Stimulated activated CD8-positive, alpha-beta memory T cell treated with anti-CD3 and anti-CD28 coated beads, Interleukin-15, amount 100 ng/mL, for 1 hour (primary cell): Measurements from ENCODE around the gene CRLF1.
"Not testable (repeated sequence)": the region's sequence is repeated elsewhere in the genome, so short reads cannot be mapped to it uniquely, and the experiment has no call there.

ENCODE experiments used
- DNase-seq: peaks from one replicate; pipeline ENCODE4 v3.0.0-alpha.2; 2020; ENCODE audit warnings: low read depth

Gene CRLF1

DNA sequence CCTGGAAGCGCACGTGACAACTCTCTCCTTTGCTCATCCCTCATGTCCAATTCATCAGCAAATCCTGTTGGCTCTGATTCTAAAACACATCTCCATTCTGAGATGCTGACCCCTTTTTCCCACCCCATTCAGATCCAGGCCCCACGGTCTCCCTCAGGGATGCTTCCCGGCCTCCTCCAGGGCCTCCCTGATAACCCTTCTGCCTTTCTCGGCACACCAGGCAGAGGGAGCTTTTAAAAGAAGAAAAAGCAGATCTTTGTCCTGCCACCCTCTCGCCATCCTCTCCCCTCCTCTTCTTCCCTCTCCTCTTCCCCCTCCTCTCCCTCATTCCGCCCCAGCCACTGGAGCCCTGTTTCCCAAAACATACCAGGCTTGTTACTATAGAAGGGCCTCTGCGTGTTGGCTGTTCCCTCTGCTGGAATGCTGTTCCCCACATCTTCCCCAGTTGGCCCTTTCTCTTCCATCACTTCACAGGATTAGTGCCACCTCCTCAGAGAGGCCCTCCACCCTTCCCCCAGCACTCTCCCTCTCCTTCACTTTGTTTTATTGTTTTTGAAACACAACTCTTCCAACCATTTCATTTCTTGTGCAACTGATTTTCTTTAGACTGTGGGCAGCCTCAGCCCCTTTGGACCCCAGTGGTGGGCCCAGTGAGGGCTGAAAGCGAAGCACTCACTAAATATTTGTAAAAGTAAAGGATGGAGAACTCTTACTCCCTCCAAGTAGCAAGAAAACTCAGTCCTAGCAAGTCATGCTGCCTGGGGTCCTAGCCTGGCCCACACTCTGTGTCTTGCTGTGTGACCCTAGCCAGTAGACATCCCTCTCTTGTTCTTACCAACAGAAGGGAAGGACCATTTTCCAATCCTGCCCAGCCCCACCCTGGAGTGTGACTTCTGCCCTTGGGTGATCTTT, 2.5 kb upstream of the CRLF1 start:
- no peak for DNase-seq

DNA sequence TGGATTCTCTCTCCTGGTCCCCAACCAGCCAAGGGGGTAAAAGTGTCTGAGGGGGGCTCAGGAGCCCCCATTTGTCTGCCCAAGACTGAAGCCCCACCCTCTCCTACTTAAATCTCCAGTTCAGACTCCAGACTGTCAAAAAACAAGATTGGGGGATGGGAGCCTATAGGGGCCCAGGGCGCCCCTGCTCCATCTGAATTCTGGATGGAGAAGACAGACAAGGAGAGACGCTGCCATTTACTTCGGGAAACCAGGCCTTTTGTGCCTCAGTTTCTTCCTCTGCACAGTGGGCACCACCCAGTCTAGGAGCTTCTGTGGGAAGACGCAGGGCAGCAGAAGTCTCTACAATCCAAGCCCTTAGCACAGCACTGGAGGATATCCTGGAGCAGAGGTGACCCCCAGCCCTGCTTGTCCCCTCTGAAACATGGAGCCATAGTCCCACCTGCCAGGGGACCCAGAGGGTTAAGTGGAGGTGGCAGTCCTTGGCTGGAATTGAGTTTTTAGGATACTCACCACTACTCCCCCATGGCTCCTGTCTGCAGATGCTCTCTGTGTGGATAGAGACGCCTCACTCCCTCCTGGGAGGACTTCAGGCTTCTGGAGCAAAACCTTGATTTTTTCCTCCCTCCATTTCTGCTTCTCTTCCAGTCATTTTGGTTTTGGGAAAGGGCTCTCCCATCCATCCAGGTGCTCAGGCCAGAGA, 1.7 kb upstream of the CRLF1 start:
- no peak for DNase-seq

DNA sequence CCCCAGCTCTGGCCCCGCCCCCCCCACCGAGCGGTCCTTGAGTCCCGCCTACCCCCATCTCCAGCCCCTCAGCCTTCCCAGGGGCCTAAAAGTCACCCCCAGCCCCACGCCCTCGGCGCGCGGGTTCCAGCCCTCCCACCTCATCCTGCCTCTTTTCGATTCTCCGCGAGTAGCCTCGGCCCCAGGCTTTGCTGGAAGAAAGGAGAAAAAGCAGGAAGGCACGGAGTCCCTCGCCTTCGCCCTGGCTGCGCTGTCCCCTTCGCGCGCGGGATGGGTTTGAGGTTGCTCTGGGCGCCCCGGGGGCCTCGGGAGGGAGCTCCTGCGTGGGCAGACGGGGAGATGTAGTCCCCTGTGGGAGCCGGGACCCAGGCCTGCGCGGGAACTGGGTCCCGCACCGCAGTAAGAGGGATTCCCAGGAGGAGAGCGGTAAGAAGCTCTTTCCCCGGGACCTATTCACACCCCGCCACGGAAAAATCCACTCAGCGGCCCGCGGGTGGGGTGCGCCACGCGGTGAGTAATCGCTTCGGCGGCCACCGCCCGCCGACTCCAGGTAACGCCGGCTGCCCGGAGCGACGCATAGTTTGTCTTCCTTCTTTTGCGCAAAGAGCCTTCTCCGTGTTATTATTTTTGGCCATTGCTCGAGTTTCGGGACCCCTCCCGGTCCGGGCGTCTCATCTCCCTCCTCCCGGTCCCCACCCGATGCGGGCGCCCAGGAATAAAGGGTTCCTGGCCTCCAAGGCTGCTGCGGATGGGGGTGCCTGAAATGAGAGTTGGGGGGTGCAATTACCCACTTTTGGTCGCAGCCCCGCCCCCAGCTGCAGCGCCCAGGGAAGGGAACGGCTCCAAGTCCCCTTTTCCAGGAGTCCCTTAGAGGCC, 865 bp upstream of the CRLF1 start:
- DNase-seq, result no peak

DNA sequence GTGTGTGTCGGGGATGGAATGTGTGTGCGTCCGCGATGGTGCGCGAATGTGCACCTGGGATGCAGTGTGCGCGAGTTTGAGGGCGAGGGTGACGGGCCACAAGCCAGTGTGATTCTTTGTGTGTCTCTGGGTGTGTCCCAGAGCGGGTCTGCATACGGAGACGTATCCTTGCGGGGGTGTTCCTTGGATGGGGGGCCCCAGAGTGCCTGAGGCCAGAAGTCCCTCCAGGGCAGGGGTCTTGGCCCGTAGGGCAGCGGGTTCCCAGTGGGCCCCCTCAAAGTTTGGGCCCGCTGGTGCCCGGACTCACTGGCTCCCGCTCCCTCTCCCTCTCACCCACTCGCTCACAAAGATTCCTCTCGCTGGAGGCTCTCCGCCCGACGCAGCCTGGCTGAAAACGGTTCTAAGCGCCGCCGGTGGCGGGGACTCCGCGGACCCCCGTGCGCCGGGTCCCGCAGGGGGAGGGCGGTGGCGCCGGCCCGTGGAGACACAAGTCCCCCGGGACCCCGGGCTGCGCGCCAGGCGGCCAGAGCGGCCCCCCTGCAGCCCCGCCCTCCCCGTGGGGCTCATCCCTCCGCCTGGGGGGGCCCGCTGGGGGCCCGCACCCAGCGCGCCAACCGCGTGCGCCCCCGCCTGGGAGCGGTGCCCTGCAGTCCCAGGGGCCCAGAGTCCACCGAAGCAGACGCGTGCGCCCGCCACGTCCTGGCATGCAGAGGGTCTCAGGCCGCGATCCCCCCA, 886 bp downstream of the CRLF1 start:
- DNase-seq, result no peak

DNA sequence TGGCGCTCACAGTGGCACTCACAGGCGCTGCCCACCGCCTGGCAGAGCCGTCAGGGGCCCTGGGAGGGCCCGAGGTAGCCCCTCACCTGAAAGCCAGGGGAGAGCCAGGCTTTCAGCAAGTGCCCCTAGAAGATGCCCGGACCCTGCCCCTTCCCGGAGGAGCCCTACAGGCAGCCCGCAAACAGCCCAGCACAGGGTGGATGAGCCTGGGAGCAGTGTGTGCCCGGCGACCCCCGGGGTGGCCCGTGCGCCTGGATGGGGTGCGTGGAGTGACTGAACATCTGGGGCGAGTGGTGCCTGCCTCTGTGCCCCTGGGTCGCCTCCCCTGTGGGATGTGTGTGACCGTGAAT, 1.4 kb downstream of the CRLF1 start:
- DNase-seq, result no peak

DNA sequence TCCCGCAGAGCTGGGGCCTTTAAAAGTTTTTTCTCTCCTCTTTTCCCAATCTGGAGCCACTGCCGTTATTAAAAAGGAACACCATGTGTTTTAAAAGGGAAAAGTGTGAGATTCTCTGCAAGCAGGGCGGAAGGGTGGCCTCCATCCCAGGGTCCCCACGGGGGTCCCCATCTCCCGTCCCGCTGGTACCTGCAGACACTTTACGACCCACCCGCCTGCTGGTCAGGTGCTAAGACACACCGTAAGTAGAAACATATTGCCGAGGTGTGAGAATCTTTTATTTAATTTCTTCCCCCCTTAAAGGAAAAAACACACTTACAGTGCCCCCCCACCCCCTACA, 1.8 kb downstream of the CRLF1 start:
- DNase-seq, result no peak

DNA sequence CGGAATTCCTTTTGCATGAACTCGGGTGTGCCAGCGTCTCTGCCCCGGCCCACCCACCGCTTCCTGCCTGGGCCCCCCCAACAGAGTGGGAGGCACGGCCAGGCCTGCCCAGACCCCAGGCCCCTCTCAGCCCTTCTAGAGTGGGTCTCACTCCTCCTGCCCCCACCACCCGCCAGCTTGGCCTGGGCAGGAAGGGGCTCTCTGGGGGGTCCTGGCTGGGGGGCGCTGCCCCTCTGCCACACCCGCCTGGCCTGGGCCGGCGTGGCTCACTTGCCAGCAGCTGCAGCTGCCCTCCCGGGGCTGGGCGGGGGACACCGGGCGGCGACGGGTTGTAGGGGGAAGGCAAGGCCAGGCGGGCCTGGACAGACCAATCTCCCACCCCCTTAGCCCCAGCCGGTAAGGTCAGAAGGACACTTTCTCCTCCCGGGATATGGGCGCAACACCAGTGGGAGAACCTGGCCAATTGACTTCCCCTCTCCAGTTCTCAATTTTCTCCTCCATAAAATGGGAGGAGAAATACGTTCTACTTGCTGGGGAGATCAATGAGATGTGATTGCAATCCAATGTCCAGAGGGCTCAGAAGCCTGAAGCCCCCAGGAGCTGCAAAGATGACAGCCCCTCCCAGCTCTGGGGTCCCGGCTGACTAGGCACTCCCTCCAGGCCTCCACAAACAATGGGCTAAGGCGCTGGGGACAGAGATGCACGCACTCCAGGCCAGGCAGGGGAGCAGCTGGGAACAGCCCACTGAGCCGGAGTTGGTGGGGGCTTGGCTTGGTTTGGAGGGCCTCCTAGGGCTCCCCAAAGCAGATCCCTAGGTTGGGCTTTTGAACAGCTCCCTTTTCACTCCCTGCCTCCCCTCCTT, 2.4 kb downstream of the CRLF1 start:
- DNase-seq, result no peak

DNA sequence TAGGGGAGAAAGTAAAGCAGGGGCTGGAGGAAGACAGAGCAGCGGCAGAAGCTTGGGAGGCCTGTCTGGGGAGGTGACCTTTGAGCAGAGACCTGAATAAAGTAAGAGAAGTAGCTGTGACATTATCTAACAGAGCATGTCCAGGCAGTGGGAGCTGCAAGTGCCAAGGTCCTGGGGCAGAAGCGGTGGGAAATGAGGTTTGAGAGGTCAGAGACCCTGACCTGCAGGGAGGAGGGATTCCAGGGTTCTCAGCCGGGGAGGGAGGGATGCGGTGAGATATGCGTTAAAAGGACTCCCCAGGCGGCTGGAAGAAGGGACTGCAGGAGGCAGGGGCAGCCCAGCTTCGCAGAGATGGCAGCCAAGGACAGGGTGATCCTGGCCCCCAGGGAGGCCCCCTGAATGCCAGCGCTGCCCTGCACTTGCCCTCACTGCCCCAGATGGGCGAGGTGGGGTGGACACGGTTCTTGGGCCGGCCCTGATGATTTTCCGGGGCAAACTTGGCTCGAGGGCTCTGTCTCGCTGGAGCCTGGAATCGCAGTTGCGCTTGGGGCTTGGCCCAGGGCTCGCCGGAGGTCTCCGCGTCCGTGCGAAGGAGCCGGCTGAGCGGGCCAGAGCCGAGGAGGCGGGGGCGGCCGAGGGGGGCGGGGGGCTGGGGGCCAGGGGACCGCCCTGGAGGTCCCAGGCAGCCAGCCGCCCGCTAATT, 3.2 kb downstream of the CRLF1 start:
- no peak for DNase-seq

DNA sequence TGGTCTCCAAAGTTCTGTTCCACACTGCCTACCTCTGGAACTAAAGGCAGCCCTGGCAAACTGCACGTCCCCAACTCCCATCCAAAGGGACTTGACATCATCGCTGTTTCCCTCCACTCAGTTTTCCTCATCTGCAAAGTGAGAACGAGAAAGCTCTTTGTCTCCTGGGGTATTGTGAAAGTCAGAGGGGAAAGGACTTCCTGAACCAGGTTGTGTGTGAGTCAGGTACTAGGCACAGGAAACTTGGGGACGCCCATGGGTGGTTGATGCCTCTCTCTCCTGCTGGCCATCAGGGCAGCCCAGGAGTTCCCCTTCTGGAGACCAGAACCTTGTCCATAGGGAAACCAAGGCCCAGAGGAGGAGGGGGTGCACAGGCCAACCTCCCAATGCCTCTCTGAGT, 4.7 kb downstream of the CRLF1 start:
- no peak for DNase-seq

DNA sequence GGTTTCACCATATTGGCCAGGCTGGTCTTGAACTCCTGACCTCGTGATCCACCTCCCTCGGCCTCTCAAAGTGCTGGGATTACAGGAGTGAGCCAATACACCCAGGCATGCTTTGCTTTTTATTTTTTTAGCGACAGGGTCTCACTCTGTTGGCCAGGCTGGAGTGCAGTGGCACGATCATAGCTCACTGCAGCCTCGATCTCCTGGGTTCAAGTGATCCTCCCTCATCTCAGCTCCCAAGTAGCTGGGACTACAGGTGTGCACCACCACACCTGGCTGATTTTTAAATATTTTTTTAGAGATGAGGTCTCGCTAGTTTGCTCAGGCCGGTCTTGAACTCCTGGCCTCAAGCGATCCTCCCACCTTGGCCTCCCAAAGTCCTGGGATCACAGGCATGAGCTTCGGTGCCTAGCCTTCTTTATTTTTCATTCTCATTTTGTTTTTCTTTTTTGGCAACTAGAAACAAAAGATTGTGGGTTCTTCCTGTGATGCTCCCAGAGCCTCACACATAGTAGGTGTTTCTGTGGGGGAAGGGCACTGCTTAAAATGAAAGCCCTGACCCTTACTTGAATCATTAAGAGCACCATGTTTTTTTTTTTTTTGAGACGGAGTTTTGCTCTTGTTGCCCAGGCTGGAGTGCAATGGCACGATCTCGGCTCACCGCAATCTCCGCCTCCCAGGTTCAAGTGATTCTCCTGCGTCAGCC, 5.8 kb downstream of the CRLF1 start:
- not testable (repeated sequence) for DNase-seq

DNA sequence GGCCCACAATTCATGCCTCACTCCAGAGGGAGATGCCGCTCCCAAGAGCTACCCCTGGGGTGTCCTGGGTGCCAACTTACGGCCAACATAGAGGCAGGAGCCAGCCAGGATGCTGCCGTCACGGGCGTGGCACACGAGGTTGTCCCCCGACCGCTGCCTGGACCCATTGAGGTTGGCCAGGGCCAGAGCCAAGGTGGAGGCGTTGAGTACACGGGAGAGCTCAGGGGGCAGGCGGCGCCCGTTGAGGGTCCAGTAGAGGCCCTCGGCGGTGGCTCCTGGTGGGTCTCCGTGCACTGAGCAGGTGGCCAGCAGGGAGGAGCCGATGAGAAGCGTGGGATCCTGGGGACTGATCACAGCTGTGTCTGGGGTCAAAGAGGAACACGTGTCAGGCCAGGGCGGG, 7.1 kb downstream of the CRLF1 start:
- no peak for DNase-seq

DNA sequence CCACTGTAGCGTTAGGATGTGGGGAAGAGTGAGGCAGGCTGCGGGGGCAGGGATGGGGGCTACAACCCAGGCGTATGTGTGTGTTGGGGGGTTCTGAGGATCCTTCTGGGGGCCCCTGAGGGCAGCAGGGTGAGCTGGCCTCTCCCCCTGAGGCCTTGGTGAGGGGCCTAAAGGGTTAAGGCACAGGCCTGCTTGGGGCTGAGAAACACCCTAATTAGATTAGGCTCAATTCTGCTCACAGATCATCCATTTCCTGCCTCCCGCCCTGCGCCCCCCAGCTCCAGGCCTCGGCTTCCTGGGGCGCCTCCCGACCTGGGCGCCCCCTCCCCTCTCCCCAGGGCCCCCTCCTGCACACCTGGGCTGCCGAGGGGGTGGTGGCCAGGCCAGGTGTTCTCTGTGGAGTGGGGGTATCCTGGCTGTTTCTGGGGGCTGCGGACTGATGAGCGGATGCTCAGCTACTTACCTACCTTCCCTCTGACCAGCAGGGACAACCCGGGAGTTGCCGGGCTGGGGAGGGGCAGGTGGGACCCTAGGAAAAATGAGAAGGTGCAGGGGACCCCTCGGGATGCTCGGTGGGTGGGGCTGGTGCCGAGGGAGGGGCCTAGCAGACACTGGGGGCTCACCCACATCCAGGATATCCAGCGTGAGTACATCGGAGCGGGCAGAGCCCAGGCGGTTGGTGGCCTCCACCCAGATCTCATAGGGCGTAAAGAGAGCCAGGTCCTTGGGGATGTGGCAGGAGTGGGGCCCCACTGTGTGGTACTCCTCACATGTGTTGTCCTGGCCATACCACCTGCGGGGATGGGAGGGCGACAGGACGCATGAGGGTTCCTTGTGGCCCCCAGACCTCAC, 8.6 kb downstream of the CRLF1 start:
- DNase-seq, result no peak

DNA sequence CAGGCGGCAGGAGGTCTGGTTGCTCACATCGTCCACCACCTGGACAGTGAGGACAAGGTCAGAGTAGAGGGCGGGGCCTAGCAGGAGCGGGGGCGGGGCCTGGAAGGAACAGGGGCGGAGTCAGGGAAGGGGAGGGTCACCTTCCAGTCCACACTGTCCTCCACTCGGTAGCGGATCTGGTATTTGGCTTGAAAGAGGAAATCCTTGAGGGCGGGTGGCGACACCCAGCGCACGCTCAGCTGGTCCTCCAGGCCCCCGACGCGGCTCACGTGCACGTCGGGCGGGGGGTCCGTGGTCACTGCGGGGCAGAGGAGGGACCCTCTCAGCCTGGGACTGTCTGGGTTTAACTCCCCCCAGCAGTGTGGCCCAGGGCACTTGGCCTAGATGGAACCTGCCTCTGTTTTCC, 9.8 kb downstream of the CRLF1 start:
- DNase-seq, result no peak

DNA sequence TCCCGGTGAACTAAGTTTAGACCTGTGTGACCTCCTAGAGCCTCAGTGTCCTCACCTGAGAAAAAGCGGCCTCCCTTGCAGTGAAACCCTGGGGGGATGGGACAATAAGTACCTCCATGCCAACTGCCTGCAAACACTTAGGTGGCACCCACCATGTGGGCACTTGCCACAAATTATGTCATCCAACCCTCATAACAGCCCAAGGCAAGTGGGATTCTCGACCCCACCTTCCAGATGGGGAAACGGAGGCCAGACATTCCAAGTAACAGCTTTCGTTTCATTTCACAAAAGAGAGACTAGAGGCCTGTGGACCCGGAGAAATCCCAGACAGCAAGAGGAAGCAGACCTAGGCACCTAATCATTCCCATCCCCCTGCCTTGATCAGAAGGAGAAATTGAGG, 11.1 kb downstream of the CRLF1 start:
- no peak for DNase-seq

DNA sequence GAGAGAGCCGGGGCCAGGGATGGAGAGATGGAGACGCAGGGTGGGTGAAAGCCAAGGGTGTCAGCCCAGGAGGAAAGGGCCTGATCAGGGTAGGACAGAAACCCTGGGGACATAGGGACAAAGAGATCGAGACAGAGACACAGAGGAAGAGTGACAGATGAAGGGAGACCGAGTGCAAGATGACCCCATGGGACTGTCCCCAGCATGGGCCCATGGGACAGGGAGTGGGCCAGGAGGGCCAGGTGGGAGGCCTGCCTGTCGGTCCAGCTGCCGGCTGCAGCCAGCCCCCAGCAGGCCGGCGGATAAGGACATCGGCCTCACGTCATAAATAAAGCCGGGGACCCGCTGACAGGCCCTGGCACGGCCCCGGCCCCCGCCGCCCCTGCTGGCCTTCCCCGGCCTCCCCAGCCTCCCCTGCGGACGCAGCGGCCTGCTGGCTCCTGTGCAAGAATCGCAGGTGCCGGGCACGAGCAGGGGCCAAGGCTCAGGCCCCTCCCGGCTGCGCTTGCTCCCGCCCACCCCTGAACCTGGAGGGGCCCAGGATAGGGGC, 11.7 kb downstream of the CRLF1 start:
- DNase-seq, result no peak

DNA sequence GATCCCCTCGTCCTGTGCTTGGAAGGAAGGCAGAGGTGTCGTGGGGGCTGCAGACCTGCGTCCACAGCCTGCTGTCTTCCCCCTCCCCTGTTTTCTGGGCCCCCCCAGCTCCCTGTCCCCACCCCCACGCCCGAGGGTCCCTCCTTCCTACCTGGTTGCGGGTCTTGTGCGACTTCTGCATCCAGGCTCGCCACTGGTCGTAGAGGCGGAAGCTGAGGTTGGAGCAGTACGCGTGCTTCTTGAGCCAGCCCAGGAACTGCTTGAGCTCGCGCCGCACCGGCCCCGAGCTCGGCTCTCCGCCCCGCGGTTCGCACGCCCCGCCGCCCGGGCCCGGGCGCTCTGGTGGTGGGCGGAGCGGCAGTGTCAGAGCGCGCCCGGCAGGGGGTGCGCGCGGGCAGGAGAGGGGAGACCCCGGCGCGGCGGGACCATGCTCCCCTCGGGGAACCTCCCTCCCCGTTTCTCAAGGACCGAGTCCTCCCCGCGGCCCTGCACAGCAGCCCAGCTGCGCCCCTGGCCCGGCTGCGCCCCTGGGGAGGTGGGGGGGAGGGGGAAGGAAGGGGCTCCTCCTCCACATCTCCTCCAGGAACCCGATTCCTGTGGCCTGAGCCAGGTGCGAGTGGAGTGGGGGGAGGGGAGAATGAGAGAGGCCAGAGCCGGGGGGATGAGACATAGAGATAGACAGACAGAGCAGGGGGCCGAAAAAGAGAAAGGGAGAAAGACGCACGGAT, 12.3 kb downstream of the CRLF1 start:
- peak; percentile 45 for DNase-seq

DNA sequence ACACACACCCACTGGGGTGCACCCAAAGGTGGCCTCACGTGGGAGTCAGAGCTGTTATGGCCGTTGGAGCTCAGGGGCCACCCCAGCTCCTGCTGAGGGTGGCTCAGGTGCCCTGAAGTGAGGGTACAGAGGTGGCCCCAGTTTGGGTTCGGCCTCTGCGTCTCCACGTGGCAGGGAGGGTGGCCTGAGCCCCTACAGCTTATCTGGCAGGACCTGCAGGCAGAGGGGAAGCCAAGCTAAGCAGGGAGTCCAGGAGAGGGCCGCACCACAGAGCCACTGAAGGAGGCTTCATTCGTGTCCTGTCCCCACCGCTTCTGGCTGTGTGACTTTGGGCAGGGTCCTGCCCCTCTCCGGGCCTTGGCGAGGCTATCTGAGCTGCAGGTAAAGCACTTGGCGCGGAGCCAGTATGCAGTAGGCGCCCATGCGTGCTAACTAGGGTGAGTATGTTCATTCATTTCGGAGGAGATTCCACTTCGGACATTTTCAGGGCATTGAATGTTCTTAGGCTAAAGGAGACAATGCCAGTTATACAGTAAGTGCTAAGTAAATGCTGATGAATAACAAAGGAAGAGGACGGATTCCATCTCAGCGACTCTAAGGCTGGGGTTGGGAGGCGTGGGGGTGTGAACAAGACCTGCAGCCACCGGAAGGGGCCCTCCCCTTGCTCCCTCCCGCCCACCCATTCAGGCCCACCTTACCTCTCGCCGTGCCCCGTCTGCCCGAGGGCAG, 13.1 kb downstream of the CRLF1 start:
- no peak for DNase-seq
